AG04449 (cell line): ENCODE measurements around the gene KIF1C.

Source experiments
- CTCF ChIA-PET: fragments of 350-600 bp; formaldehyde crosslinking; extraction: SDS; loops from one replicate; lab custom pipeline; 2021; ENCODE audit warnings: antibody characterized with exemption; lab: Yijun Ruan, JAX
- POLR2A ChIA-PET: fragments of 400-600, 350-600 bp; formaldehyde crosslinking; extraction: SDS; loops from one replicate; lab custom pipeline; 2020; ENCODE audit warnings: antibody characterized with exemption, inconsistent platforms; lab: Yijun Ruan, JAX
- DNase-seq: peaks from one replicate; pipeline ENCODE4 v3.0.0-alpha.2; 2010; ENCODE audit warnings: low read depth, low spot score
- H3K4me3 ChIP-seq: 2 replicates; pipeline ENCODE4 v1.5.1; 2011; ENCODE audit warnings: low read depth, mild to moderate bottlenecking, control low read depth, low read length
- TF ChIP-seq, protein P1 (sequence below): IDR thresholded peaks from one replicate; pipeline ENCODE4 v1.5.1; 2011; ENCODE audit warnings: mild to moderate bottlenecking, moderate library complexity, low read length, control low read depth, inconsistent platforms; ENCODE audit not compliant: insufficient read depth; ENCODE audit errors: missing control alignments

The KIF1C gene

DNA sequence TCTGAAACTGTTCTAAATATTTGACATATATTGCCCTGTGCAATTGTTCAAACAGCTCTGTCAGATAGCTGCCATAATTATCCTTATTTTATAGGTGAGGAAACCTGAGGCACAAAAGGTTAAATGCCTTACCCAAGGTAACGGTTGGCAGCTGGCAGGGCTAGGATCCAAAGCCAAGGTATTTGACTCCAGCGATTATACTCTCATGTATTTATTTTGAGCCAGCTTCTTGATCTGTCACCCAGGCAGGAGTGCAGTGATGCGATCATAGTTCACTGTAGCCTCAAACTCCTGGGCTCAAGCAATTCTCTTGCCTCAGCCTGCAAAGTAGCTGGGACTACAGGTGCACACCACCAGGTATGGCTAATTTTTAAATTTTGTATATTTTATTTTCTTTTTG, 39.6 kb upstream of the KIF1C start:
- no peak overlapping the region for H3K4me3 ChIP-seq
- no peak for DNase-seq
- TF ChIP-seq, protein P1, sequence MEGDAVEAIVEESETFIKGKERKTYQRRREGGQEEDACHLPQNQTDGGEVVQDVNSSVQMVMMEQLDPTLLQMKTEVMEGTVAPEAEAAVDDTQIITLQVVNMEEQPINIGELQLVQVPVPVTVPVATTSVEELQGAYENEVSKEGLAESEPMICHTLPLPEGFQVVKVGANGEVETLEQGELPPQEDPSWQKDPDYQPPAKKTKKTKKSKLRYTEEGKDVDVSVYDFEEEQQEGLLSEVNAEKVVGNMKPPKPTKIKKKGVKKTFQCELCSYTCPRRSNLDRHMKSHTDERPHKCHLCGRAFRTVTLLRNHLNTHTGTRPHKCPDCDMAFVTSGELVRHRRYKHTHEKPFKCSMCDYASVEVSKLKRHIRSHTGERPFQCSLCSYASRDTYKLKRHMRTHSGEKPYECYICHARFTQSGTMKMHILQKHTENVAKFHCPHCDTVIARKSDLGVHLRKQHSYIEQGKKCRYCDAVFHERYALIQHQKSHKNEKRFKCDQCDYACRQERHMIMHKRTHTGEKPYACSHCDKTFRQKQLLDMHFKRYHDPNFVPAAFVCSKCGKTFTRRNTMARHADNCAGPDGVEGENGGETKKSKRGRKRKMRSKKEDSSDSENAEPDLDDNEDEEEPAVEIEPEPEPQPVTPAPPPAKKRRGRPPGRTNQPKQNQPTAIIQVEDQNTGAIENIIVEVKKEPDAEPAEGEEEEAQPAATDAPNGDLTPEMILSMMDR: no peak
- CTCF ChIA-PET: interaction anchor here (1.1 kb wide), 1 partner anchor 23 kb away, joined by 3 read pairs; no protein-coding TSS in a partner anchor
- POLR2A ChIA-PET: interaction anchor here (1.6 to 2.0 kb wide), 2 partner anchors 9 kb away, joined by 5 to 9 read pairs; partner anchors contain the start of genes PFN1 and SPAG7

DNA sequence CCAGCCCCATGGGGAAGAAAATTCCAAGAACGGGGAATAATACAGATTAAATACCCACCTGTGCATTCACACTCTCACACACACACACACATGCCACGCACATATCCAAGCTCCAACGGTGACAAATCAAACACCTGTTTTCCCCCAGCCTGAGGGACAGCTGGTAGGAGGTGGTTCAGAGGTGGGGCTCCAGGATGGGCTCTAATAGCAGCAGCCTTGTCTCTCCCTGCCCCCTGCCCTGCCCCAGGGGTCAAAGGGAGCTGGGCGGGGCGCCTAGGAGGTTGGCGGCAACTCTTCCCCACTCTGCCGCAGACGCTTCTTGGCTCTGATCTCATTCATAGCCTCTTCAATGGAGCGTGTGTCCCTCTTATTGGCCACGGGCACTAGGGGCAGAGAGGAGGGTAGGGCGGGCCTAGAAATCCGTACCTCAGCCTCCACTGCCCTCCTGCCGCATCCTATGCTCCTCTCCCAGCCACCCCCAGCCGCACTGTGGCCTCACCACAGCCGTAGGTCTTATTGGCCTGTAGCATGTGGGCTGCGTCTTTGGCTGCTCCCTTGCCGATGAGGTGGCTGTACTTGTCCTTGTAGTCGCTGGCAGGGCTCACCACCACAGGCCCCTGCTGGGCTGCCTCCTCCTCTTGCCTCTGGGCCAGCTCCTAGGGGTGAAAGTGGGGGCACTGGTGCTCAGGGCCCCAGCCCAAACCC, 38.3 kb upstream of the KIF1C start:
- TF ChIP-seq, protein P1: no peak
- POLR2A ChIA-PET: interaction anchor here (1.3 kb wide), 1 partner anchor 19 kb away, joined by 4 read pairs; the partner anchor contains the start of genes RNF167 and SLC25A11
- DNase-seq: no peak
- CTCF ChIA-PET: no interaction called here
- H3K4me3 ChIP-seq: no peak overlapping the region

DNA sequence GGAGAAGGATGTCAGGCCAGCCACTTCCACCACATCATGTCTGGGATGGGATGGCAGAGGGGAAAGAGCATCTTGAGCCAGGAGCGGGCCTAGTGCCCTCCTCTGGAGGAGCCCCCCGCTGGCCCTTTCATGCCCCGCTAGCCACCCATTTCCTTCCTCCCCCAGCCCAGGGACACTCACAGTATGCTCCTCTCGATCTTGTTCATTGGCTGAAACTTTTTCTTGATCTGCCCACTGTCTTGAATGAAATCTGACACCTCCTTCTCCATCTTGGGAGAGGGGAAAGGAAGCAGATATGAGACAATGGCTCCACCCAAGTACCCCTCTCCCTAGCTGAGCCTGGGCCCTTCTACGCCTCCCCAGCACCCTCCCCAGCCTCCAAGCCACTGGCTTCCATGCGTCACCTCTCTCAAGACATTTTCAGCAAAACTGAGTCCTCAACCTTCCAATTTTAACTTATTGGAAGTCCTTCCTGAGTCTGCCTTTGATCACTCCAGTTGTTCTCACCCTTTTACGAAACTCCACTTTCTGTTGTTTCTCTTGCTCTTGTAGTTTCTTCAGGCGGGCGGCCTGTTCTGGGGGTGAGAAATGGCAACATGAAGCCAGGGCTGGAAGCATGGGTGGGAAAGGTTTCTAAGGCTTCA, 37.3 kb upstream of the KIF1C start:
- CTCF ChIA-PET: no interaction called here
- POLR2A ChIA-PET: interaction anchor here (1.3 kb wide), 1 partner anchor 20 kb away, joined by 4 read pairs; the partner anchor contains the start of genes RNF167 and SLC25A11
- TF ChIP-seq, protein P1: no peak
- no peak for DNase-seq
- no peak overlapping the region for H3K4me3 ChIP-seq

DNA sequence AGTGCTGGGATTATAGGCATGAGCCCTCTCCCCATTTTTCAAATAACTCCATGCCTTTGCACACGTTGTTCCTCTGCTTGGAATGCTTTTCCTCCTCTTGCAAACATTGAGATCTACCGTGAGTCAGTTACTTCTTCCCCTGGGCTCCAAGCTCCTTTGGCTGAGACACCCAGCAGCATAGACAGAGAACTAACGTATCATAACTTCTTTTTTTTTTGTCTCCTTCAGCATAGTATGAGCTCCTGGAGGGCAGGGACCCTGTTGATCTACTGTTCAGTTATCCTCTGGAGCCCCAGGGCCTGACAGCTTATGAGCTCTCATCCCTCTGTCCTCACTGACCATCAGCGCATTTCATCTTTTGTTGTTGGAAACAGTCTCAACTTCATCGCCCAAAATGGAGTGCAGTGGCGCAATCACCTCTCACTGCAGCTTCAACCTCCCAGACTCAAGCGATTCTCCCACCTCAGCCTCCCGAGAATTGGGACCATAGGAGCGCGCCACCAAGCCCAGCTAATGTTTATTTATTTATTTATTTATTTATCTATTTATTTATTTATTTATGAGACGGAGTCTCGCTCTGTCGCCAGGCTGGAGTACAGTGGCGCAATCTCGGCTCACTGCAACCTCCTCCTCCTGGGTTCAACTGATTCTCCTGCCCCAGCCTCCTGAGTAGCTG, 32.3 kb upstream of the KIF1C start:
- no peak for DNase-seq
- H3K4me3 ChIP-seq: no peak overlapping the region
- CTCF ChIA-PET: interaction anchor here (0.9 to 3.6 kb wide), 7 partner anchors 9 to 57 kb away, joined by 3 to 19 read pairs (median 11); partner anchors contain the start of genes CAMTA2, ENO3, RNF167 and SLC25A11
- TF ChIP-seq, protein P1: no peak
- POLR2A ChIA-PET: interaction anchor here (0.7 to 9.7 kb wide), 7 partner anchors 8 to 56 kb away, joined by 3 to 119 read pairs (median 9); partner anchors contain the start of genes ENO3, KIF1C, PFN1 and RNF167

DNA sequence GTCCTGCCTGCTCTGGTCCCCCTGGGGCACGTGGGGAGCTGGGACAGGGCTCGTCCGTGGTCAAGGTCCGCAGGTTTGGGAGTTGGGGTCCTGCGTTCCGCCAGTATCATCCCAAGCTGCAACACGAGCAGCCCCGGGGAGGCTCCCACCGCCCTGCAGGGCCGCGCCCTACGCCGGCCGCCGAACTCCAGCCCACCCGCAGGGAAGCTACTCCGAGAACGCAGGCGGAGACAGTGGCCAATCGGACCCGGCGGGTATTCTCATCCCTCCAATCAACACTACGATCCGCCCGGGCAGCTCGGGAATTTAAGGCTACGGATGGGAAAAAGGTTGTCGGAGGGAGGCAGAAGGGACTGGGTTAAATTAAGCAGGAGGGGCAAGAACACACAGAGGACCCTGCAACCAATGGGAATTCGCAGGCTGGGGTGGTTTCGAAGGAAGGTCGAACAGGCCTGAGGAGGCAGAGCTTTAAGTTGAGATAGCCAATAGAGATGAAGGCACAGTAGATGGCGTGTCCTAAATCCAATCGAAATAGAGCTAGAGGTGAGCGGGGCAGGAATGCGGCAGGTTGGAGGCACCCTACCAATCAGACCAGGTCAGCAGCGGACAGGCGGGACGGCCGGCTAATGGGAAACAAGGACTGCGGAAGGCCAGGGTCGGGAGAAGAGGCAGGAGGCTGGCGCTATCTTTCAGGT, 30.8 kb upstream of the KIF1C start:
- DNase-seq: peak; percentile 99
- H3K4me3 ChIP-seq: peak overlapping the region; percentile 81
- TF ChIP-seq, protein P1: no peak
- CTCF ChIA-PET: interaction anchor here (1.3 to 3.6 kb wide), 7 partner anchors 11 to 58 kb away, joined by 3 to 19 read pairs (median 11); partner anchors contain the start of genes CAMTA2 and ENO3
- POLR2A ChIA-PET: interaction anchor here (1.1 to 9.7 kb wide), 9 partner anchors 10 to 177 kb away, joined by 3 to 119 read pairs (median 7); partner anchors contain the start of genes CAMTA2, ENO3, KIF1C and PFN1
